HepG2 (cell line): Measurements from ENCODE around the gene CMTM2. TPM values are rescaled to one million over a fixed set of nuclear protein-coding genes. Genes with fewer than 3 reads are reported as not detected.

Experiments used
- HNRNPH1 ChIP-seq: fragments of 200-400 bp; formaldehyde crosslinking; optimal IDR thresholded peaks from 2 replicates; pipeline ENCODE3; 2017; ENCODE audit warnings: mild to moderate bottlenecking, low read depth, low read length
- ISX ChIP-seq: sonication (generic); formaldehyde crosslinking; conservative IDR thresholded peaks from 2 replicates; pipeline ENCODE4 v1.5.0; 2020; ENCODE audit warnings: missing genetic modification reagents
- SOX6 ChIP-seq, 2 experiments: fragments of 450-650 bp in 1 of 2; sonication (generic) in 1 of 2; formaldehyde crosslinking in 1 of 2; IDR thresholded peaks; 2 replicates each; pipeline versions ENCODE4 v1.4.0 to v1.6.1; 2017 to 2020; ENCODE audit warnings: antibody characterized with exemption in 1 of 2, mild to moderate bottlenecking in 1 of 2, missing genetic modification reagents in 1 of 2
- SP5 ChIP-seq: IDR thresholded peaks from 2 replicates; pipeline ENCODE4 v1.6.1; 2016; ENCODE audit warnings: low read depth, borderline replicate concordance
- TSC22D2 ChIP-seq: sonication (generic); formaldehyde crosslinking; IDR thresholded peaks from 2 replicates; pipeline ENCODE4 v1.5.1; 2020; ENCODE audit warnings: missing genetic modification reagents, mild to moderate bottlenecking, borderline replicate concordance
- ZNF598 ChIP-seq: sonication (generic); formaldehyde crosslinking; IDR thresholded peaks from 2 replicates; pipeline ENCODE4 v1.5.1; 2020; ENCODE audit warnings: mild to moderate bottlenecking, missing genetic modification reagents, borderline replicate concordance
- polyA plus RNA-seq, 8 experiments: library from polyadenylated mRNA; depleted of rRNA in 3 of 8; stranded (reverse) in 7 of 8; unstranded in 1 of 8; fragments of >200 nt; fragmentation: Illumina TruSeq in 4 of 8; extraction: Trizol in 4 of 8; gene quantifications; 2 replicates each; pipeline versions ENCODE4 v1.2.1 to v1.2.3, GENCODE V29; 2011 to 2016; ENCODE audit warnings: low read depth in 4 of 8, missing spikeins in 1 of 8, mixed read lengths in 1 of 8; ENCODE audit not compliant: insufficient read depth in 1 of 8
- total RNA-seq, 5 experiments: library from RNA; depleted of rRNA; stranded (reverse); fragments of >200 nt; fragmentation: Illumina TruSeq; extraction: Trizol; gene quantifications; 2 replicates each; pipeline ENCODE4 v1.2.3, GENCODE V29; 2016; ENCODE audit warnings: low read depth in 1 of 5
- TF ChIP-seq, protein P1 (sequence below): fragments of 450-650 bp; IDR thresholded peaks from 2 replicates; pipeline ENCODE4 v1.6.1; 2017
- TF ChIP-seq, protein P2 (sequence below), 2 experiments: sonication (generic) in 1 of 2; formaldehyde crosslinking in 1 of 2; IDR thresholded peaks; 2 replicates each; pipeline versions ENCODE4 v1.6.1 to v1.9.0; 2014 to 2022; ENCODE audit warnings: antibody characterized with exemption in 1 of 2, borderline replicate concordance in 1 of 2, inconsistent platforms in 1 of 2, low read depth in 1 of 2, missing genetic modification reagents in 1 of 2
- TF ChIP-seq, protein P3 (sequence below): sonication (generic); formaldehyde crosslinking; IDR thresholded peaks from 2 replicates; pipeline ENCODE4 v1.4.0; 2020; ENCODE audit warnings: mild to moderate bottlenecking, missing genetic modification reagents

CMTM2 gene
- total and polyA plus RNA-seq, 2 of the 13 experiments (the other 11 are each of a cell fraction or from before 2014, with no cell fraction given), result not detected

DNA sequence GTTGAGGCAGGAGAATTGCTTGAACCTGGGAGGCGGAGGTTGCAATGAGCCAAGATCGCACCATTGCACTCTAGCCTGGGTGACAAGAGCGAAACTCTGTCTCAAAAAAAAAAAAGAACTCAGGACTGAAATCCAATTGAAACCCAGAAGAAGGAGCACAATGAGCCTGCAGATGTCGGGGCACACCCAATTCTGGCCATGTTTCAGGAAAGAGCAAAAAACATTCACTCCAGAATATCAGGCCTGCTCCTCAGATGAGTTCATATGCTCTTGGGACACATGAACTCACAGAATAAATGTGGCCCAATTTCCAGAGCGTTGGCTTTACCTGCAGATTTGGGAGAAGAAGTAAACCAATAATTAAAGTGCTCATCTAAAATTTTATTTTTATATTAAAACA is 3.0 kb upstream of the CMTM2 start (continued):
- TF ChIP-seq, protein P1, sequence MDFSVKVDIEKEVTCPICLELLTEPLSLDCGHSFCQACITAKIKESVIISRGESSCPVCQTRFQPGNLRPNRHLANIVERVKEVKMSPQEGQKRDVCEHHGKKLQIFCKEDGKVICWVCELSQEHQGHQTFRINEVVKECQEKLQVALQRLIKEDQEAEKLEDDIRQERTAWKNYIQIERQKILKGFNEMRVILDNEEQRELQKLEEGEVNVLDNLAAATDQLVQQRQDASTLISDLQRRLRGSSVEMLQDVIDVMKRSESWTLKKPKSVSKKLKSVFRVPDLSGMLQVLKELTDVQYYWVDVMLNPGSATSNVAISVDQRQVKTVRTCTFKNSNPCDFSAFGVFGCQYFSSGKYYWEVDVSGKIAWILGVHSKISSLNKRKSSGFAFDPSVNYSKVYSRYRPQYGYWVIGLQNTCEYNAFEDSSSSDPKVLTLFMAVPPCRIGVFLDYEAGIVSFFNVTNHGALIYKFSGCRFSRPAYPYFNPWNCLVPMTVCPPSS, result no peak
- TF ChIP-seq, protein P2, sequence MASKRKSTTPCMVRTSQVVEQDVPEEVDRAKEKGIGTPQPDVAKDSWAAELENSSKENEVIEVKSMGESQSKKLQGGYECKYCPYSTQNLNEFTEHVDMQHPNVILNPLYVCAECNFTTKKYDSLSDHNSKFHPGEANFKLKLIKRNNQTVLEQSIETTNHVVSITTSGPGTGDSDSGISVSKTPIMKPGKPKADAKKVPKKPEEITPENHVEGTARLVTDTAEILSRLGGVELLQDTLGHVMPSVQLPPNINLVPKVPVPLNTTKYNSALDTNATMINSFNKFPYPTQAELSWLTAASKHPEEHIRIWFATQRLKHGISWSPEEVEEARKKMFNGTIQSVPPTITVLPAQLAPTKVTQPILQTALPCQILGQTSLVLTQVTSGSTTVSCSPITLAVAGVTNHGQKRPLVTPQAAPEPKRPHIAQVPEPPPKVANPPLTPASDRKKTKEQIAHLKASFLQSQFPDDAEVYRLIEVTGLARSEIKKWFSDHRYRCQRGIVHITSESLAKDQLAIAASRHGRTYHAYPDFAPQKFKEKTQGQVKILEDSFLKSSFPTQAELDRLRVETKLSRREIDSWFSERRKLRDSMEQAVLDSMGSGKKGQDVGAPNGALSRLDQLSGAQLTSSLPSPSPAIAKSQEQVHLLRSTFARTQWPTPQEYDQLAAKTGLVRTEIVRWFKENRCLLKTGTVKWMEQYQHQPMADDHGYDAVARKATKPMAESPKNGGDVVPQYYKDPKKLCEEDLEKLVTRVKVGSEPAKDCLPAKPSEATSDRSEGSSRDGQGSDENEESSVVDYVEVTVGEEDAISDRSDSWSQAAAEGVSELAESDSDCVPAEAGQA (IDR thresholded peaks at IDR 0.05; ENCODE audit: low read depth), result no peak
- TF ChIP-seq, protein P2 (CRISPR knock-in tag; IDR thresholded peaks at IDR 0.05; ENCODE audit: borderline replicate concordance), result no peak
- no peak for TF ChIP-seq HNRNPH1
- TF ChIP-seq SOX6 (IDR thresholded peaks at IDR 0.05), result no peak
- TF ChIP-seq SOX6 (CRISPR knock-in tag; IDR thresholded peaks at IDR 0.05), result no peak
- no peak for TF ChIP-seq ZNF598 (CRISPR knock-in tag)
- TF ChIP-seq SP5 (CRISPR knock-in tag), result no peak
- no peak for TF ChIP-seq ISX (CRISPR knock-in tag)
- no peak for TF ChIP-seq TSC22D2
- TF ChIP-seq, protein P3, sequence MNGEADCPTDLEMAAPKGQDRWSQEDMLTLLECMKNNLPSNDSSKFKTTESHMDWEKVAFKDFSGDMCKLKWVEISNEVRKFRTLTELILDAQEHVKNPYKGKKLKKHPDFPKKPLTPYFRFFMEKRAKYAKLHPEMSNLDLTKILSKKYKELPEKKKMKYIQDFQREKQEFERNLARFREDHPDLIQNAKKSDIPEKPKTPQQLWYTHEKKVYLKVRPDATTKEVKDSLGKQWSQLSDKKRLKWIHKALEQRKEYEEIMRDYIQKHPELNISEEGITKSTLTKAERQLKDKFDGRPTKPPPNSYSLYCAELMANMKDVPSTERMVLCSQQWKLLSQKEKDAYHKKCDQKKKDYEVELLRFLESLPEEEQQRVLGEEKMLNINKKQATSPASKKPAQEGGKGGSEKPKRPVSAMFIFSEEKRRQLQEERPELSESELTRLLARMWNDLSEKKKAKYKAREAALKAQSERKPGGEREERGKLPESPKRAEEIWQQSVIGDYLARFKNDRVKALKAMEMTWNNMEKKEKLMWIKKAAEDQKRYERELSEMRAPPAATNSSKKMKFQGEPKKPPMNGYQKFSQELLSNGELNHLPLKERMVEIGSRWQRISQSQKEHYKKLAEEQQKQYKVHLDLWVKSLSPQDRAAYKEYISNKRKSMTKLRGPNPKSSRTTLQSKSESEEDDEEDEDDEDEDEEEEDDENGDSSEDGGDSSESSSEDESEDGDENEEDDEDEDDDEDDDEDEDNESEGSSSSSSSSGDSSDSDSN (CRISPR knock-in tag), result no peak
